ENCODE results near the gene PLK5.

PLK5 gene

DNA sequence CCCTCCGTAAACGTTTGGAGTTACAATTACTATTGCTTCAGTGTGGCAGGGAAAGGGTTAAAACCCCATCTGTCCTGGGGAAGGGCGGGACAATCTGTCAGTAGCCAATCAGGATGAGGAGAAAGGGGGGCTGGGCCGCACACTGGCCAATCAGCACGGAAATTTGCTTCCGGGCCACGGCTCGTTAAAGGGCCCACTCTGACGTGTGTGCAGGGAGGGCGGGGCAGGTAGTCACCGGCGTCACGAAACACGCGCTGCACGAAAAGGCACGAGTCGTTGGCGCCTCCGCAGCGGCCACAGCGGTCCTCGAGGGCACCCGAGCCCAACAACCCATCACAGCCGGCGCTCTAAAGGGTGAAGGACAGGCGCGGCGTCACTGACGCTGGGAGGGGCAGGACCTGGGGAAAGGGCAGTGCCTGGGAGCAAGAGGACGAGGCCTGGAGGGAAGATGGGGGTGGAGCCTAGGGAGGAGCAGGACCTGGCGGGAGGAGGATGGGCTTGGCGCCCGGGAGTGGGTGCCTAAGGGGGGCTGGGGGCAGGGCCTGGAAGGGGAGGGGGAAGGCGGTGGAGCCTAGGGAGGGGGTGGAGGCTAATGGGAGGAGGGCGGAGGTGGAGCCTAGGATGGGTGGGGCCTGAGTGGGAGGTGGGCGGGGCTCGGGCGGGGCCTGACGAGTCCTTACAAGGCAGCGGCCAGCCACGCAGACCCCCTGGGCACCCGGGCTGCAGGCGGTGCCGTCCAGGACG lies 15.9 kb upstream of the PLK5 start:
- TF ChIP-seq, protein P1, sequence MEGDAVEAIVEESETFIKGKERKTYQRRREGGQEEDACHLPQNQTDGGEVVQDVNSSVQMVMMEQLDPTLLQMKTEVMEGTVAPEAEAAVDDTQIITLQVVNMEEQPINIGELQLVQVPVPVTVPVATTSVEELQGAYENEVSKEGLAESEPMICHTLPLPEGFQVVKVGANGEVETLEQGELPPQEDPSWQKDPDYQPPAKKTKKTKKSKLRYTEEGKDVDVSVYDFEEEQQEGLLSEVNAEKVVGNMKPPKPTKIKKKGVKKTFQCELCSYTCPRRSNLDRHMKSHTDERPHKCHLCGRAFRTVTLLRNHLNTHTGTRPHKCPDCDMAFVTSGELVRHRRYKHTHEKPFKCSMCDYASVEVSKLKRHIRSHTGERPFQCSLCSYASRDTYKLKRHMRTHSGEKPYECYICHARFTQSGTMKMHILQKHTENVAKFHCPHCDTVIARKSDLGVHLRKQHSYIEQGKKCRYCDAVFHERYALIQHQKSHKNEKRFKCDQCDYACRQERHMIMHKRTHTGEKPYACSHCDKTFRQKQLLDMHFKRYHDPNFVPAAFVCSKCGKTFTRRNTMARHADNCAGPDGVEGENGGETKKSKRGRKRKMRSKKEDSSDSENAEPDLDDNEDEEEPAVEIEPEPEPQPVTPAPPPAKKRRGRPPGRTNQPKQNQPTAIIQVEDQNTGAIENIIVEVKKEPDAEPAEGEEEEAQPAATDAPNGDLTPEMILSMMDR (conservative IDR thresholded peaks at IDR 0.05), result no peak
- peak overlapping the region; percentile 75 for H3K27ac ChIP-seq

DNA sequence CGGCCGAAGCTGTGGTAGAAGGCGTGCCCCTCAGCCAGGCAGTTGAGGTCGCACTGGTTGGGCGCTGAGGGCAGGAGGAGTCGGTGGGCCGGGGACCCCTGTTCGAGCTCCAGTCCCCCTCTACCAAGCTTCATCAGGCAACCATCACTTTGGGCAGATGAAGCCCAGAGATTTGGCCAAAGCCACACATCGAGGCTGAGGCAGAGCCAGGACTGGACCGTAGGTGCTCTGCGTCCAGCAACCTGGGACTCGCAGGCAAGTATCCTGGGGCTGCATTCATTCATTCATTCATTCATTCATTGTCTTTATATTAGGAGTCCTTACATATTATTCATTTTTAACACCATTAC lies 15.4 kb upstream of the PLK5 start:
- peak overlapping the region; percentile 75 for H3K27ac ChIP-seq

DNA sequence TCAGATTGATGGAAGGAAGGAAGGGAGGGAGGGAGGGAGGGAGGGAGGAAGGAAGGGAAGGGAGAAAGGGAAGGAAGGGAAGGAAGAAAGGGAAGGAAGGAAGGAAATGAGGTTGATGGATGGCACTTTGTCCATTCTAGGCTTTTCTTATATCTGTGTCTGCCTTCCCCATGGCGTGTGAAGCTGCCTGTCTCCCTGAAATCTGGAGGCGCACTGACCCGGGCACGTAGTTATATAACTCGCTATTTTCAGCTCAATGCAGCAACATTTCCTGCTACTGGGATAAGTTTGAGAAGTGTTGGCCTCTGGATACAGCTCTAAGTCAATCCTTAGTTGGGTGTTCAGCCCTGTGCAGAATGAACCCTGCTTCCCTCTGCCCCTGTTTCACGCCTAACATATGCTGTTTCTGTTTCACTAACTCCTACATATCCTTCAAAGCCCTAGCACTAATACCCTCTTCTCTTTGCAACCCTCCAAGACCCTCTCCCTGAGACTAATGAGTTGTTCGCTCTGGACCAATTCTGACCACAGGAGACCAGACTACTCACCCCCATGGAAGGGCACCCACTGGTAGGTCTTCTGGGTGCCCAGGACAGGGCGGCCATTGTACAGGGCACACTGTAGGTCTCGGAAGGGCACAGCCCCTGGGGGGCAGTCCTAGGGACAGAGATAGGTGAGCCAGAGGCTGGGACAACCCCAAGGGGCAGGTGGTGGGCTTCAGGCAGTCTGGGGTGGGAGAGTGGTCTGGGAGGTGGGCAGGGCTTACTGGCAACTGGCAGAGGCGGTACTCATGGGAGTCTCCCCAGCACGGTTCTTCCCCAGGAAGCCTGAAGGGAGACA lies 14.1 kb upstream of the PLK5 start:
- TF ChIP-seq, protein P1 (conservative IDR thresholded peaks at IDR 0.05), result no peak
- no peak overlapping the region for H3K27ac ChIP-seq

More for the DNA sequence above, 15.4 kb upstream of the PLK5 start:
- TF ChIP-seq, protein P1 (conservative IDR thresholded peaks at IDR 0.05), result no peak

DNA sequence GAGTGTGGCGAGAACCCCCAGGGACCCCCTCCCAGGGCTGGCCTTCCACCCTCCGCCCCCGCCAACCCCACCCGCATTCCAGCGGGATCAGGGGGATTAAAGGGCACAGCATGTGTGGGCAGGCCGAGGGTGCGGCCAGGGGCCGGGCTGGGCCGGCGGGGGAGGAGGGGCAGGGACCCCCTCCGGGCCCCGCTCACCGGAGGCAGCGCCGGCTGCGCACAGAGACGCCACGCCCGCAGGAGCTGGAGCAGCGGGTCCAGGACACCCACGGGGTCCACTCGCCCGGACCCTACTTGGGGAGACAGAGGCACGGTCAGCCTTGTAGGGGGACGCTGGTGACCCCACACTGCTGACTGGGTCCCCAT lies 13.5 kb upstream of the PLK5 start:
- no peak overlapping the region for H3K27ac ChIP-seq
- TF ChIP-seq, protein P1 (conservative IDR thresholded peaks at IDR 0.05), result no peak

DNA sequence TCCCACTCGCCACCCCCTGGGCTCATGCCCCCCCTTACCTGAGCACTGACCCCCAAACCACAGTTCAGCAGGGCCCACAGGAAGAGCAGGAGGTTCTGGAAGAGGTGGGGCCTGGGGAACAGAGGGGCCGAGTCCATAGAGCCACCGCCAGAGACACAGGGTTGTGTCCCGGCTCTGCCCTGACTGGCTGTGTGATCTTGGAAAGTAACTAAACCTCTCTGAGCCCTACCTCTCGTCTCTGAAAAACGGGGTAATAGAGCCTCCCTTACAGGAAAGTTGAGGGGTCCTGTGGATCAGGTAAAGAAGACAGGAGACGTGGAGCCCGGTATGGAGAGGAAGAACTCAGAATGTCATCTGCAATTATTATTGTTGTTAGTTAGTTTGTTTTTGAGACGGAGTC lies 13.1 kb upstream of the PLK5 start:
- H3K27ac ChIP-seq, result no peak overlapping the region
- TF ChIP-seq, protein P1 (conservative IDR thresholded peaks at IDR 0.05), result no peak

DNA sequence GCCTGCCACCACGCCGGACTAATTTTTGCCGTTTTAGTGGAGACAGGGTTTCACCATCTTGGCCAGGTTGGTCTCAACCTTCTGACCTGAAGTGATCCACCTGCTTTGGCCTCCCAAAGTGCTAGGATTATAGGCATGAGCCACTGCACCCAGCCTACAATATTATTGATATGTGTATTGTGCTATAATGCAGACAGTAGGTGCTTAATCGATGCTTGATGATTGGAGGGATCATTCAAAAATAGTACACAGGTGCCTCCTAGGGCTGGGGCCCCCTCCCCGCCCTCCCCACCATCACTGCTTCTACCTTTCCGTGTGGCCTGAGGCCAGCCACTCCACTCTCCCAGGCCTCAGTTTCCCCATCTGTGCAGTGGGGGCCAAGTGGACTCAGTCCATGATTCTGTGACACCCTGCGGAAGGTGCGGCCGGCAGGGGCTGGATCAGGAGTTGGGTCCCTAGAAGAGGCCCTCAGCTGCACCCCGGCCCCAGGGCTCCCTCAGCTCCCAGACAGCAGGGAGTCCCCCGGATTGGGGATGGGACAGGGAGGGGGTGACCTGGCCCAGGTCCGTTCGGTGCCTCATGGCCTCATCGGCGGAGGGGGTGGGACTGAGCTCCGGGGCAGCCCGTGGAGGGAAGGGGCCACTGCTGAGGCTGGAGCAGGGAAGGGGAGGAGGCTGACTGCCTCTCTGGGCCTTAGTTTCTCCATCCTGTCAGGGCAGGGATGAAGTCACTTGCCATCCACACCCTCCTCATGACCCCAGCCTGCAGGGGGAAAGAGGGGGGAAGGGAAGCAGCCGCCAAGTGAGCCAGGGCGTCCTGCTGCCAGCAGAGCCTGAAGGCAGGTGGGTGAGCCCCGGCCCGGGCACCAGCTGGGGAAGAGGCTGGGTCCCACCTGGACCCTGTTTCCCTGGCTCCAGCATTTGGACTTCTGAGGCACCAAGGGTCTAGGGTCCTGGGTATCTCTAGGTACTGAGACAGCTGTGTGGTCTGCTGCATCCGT lies 12.3 kb upstream of the PLK5 start:
- TF ChIP-seq, protein P1 (conservative IDR thresholded peaks at IDR 0.05), result no peak
- H3K27ac ChIP-seq, result no peak overlapping the region

Data from VCaP (cell line).